Suprapubic skin (tissue), 2 donors: ENCODE data around the gene MTCL1.

Source experiments
- EP300 ChIP-seq: sonication (generic); formaldehyde crosslinking; IDR thresholded peaks from one replicate; pipeline ENCODE4 v1.6.1; 2017; ENCODE audit warnings: antibody characterized with exemption
- POLR2A ChIP-seq, 2 donors: fragments of 450-650 bp; IDR thresholded peaks; one replicate each; pipeline ENCODE4 v1.6.1; 2017; ENCODE audit warnings: antibody characterized with exemption in 2 of 2, mild to moderate bottlenecking in 2 of 2, moderate library complexity in 2 of 2

DNA sequence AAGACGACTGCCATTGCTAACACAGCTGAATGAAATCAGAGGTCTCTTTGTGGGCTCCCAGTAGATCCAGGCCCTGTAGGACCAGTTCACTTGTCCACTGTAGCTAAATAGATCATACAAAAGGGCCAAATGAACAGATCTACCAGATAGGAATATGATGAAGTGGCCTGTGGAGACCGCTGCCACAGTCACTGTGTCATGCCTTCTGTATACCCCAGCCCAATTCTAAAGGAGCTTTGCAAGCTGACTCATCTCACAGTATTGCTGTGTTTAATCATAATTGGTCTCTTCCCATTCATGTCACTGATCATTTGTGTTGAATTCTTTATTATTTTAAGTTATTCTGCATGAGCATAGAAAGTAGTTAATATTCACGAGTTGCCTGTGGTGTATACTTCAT is 125.8 kb downstream of the MTCL1 start:
- TF ChIP-seq EP300 (no peak), POLR2A (IDR thresholded peaks at IDR 0.05) (no peak)
